ENCODE results near the gene PLCB2.

PLCB2 gene

DNA sequence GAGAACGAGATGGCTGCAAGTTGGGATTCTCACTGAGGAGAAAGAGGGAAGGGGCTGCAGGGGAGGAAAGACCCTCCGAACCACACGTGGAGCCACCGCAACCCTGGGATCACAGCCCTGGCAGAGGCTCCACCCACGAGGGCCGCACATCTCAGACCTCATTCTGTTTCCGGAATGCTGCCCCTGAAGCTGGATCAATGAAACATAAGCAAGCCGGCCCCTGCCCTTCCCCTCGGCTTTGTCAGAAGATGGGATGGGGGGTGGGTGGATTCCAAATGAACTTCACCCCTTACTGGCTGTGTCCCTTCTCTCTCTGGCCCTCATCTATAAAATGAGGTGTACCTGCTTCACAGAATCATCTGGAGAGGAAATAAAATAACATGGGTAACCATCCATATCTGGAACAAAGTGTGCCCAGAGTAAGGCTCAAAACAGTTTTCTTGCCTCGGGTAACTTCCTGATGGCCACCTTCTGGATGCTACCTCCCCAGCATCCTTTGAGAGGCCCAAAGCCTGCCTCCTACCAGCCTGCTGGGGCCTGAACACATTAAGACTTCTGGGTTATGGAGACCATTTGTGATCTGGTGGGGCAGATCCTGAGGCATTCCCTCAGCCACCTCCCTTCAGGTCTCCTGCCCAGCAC is 37.6 kb upstream of the PLCB2 start:
- TF ChIP-seq FOXP2 (optimal IDR thresholded peaks at IDR 0.05; ENCODE audit: borderline replicate concordance, extremely low read depth, extremely low read length, insufficient read depth) = no peak
- TF ChIP-seq TAF1 (IDR thresholded peaks at IDR 0.05; ENCODE audit: borderline replicate concordance, insufficient read depth, low read length) = no peak
- TF ChIP-seq POLR2AphosphoS5 (IDR thresholded peaks at IDR 0.05; ENCODE audit: low read depth, low read length) = no peak
- no peak for TF ChIP-seq SIN3A (IDR thresholded peaks at IDR 0.05; ENCODE audit: borderline replicate concordance, insufficient read depth, low read length)
- TF ChIP-seq, protein P1, sequence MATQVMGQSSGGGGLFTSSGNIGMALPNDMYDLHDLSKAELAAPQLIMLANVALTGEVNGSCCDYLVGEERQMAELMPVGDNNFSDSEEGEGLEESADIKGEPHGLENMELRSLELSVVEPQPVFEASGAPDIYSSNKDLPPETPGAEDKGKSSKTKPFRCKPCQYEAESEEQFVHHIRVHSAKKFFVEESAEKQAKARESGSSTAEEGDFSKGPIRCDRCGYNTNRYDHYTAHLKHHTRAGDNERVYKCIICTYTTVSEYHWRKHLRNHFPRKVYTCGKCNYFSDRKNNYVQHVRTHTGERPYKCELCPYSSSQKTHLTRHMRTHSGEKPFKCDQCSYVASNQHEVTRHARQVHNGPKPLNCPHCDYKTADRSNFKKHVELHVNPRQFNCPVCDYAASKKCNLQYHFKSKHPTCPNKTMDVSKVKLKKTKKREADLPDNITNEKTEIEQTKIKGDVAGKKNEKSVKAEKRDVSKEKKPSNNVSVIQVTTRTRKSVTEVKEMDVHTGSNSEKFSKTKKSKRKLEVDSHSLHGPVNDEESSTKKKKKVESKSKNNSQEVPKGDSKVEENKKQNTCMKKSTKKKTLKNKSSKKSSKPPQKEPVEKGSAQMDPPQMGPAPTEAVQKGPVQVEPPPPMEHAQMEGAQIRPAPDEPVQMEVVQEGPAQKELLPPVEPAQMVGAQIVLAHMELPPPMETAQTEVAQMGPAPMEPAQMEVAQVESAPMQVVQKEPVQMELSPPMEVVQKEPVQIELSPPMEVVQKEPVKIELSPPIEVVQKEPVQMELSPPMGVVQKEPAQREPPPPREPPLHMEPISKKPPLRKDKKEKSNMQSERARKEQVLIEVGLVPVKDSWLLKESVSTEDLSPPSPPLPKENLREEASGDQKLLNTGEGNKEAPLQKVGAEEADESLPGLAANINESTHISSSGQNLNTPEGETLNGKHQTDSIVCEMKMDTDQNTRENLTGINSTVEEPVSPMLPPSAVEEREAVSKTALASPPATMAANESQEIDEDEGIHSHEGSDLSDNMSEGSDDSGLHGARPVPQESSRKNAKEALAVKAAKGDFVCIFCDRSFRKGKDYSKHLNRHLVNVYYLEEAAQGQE (IDR thresholded peaks at IDR 0.05; ENCODE audit: insufficient read depth in 1 of 2, low read depth in 2 of 2, low read length in 2 of 2) = no peak

DNA sequence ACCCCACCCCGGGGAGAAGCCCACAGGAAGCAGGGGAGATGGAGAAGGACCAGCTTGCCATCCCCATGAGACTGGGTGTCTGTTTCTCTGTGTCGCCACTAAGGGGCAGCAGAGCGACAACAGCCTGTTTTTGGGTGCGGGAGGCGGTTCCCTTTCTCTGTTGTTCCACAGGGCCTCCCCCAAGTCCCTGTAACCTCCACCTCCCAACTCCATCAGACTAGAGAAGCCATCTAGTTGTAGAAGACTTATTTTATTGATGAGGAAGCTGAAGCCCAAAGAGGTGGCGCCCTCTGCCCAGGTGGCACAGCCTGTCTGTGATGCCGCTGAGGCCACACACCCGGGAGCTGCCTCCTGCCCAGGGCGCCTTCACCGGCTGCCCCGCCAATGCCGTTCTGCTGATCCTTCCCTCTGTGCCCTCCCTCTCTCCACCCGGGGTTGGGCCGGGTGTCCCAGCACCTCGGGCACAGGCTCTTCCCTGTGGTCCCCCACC is 36.9 kb upstream of the PLCB2 start:
- TF ChIP-seq, protein P1 (IDR thresholded peaks at IDR 0.05; ENCODE audit: insufficient read depth in 1 of 2, low read depth in 2 of 2, low read length in 2 of 2) = no peak
- TF ChIP-seq POLR2AphosphoS5 (IDR thresholded peaks at IDR 0.05; ENCODE audit: low read depth, low read length) (no peak), SIN3A (IDR thresholded peaks at IDR 0.05; ENCODE audit: borderline replicate concordance, insufficient read depth, low read length) (no peak), TAF1 (IDR thresholded peaks at IDR 0.05; ENCODE audit: borderline replicate concordance, insufficient read depth, low read length) (no peak), FOXP2 (optimal IDR thresholded peaks at IDR 0.05; ENCODE audit: borderline replicate concordance, extremely low read depth, extremely low read length, insufficient read depth) (no peak)

DNA sequence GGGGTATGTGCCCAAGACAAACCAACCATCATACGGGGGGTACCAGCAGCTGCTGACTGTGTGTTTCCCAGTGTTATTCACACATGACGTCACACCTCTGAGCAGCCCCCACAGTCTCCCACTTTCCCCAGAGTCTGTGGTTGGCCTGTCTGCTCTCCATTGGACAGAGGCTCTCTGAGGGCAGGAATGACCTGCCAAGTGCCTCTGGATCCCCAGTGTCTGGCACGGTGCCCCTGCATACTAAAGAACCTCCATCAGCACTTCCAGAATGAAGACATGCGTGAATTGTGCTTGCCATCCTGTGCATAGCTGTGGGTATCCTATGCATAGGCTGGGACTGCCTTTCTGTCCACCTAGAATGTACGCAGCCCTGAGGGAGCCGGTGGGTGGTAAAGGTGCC is 36.5 kb upstream of the PLCB2 start:
- TF ChIP-seq TAF1 (IDR thresholded peaks at IDR 0.05; ENCODE audit: borderline replicate concordance, insufficient read depth, low read length) (no peak), FOXP2 (optimal IDR thresholded peaks at IDR 0.05; ENCODE audit: borderline replicate concordance, extremely low read depth, extremely low read length, insufficient read depth) (no peak), POLR2AphosphoS5 (IDR thresholded peaks at IDR 0.05; ENCODE audit: low read depth, low read length) (no peak), SIN3A (IDR thresholded peaks at IDR 0.05; ENCODE audit: borderline replicate concordance, insufficient read depth, low read length) (no peak)
- TF ChIP-seq, protein P1 (IDR thresholded peaks at IDR 0.05; ENCODE audit: insufficient read depth in 1 of 2, low read depth in 2 of 2, low read length in 2 of 2) = no peak

DNA sequence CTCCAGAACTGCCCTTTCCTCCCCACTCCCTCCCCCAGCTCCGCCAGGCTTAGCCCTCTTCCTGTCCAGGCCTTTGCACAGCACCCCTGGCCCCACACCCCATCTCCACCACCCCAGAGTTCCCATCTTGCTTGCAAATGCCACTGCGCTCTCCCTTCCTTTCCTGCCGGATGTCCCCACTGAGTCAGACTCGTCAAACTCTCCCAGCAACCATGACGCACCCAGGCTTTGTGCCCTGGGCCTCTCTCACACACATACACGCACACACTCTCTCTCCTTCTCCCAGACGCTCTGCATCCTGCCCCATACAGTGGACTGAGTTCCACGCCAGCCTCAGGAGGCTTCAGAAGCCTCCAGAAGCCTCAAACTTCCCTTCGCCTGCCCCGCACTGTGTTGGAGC is 35.8 kb upstream of the PLCB2 start:
- no peak for TF ChIP-seq SIN3A (IDR thresholded peaks at IDR 0.05; ENCODE audit: borderline replicate concordance, insufficient read depth, low read length)
- TF ChIP-seq, protein P1 (IDR thresholded peaks at IDR 0.05; ENCODE audit: insufficient read depth in 1 of 2, low read depth in 2 of 2, low read length in 2 of 2) = 0 out of 4 replicates have a peak, but pooled peaks of 1 of the 2 experiments have one; percentile 19
